Measurements from ENCODE around the gene PNLIPRP2. TPM values are rescaled to one million over a fixed set of nuclear protein-coding genes. Genes with fewer than 3 reads are reported as not detected.
A peak's percentile ranks its signal among the peaks of the same experiment; 100 is the strongest.

Gene PNLIPRP2
- total and polyA plus RNA-seq, 2 of the 8 experiments (the other 6 are each of a cell fraction or from before 2014, with no cell fraction given), result 0.11 TPM; not detected in 1

- H3K56ac ChIP-seq (replicated peaks; ENCODE audit: insufficient read length, low read depth, low read length), result no peak overlapping the region
- H3K79me1 ChIP-seq (ENCODE audit: low read depth, low read length), result peaks cover 2% of the 10 kb centered on the region; the same call in 1 of the 2 replicates
- FAIRE-seq (no peak), DNase-seq (ENCODE audit: low read depth in 1 of 2, low spot score in 2 of 2) (peak in 1 of 2 experiments; percentile 41)
- POLR2A ChIA-PET (ENCODE audit: partially characterized antibody), result interaction anchor here (1.0 to 1.8 kb wide), 3 partner anchors 9 to 15 kb away, joined by 3 to 10 read pairs (median 4); no protein-coding TSS in a partner anchor
- TF ChIP-seq CBX8 (IDR thresholded peaks at IDR 0.05; ENCODE audit: borderline replicate concordance, low read depth, low read length), result no peak
- TF ChIP-seq RXRA (IDR thresholded peaks at IDR 0.05; ENCODE audit: insufficient read depth, low read depth, low read length), result no peak
- no peak for TF ChIP-seq POLR2A (IDR thresholded peaks at IDR 0.05; ENCODE audit: control extremely low read depth in 1 of 2, low read depth in 2 of 2, low read length in 2 of 2)
- no peak overlapping the region for H2BK5ac ChIP-seq (ENCODE audit: low read depth, low read length)
- peak overlapping the region in 2 of 4 experiments; percentile 85 to 90; a peak in 1 of 7 replicates for H3K9ac ChIP-seq (replicated peaks in 1 of 4; ENCODE audit: extremely low read depth in 1 of 4, low read depth in 3 of 4, low read length in 3 of 4)
- H2BK15ac ChIP-seq (ENCODE audit: low read length), result no peak overlapping the region
- H2BK12ac ChIP-seq (ENCODE audit: low read depth, low read length), result peak overlapping the region; percentile 79; the same call in 1 of the 2 replicates
- peak overlapping the region; percentile 68 to 75 for H3K4me2 ChIP-seq (ENCODE audit: insufficient read depth in 1 of 2, low read depth in 2 of 2, low read length in 2 of 2)
- 0 out of 2 replicates have a peak overlapping the region, but pooled peaks have one; percentile 17 for H2AK5ac ChIP-seq (ENCODE audit: low read depth, low read length)
- H3K18ac ChIP-seq (ENCODE audit: extremely low read depth, low read length), result peak overlapping the region; percentile 64; the same call in 1 of the 2 replicates
- no peak overlapping the region for H3K4ac ChIP-seq (replicated peaks; ENCODE audit: insufficient read length, low read depth, low read length)
- 82% methylated on average over 5 of the region's 5 CpGs; no CpG with 5 or more reads in 1 of the 2 experiments for WGBS, 2 experiments (ENCODE audit: extremely low coverage in 1 of 2, insufficient coverage in 1 of 2, insufficient read length in 1 of 2, insufficient replicate concordance in 2 of 2, low coverage in 1 of 2, low lambda C conversion rate in 2 of 2, missing lambda C conversion rate in 1 of 2)
- CTCF ChIA-PET (ENCODE audit: partially characterized antibody), result interaction anchor here (0.6 to 1.0 kb wide), 2 partner anchors 12 to 205 kb away, joined by 3 read pairs; no protein-coding TSS in a partner anchor
- no peaks in the 10 kb centered on the region for H3K27me3 ChIP-seq (replicated peaks in 1 of 4; ENCODE audit: control insufficient read depth in 3 of 4, extremely low read depth in 1 of 4, insufficient read depth in 3 of 4, low read length in 3 of 4)
- no peaks in the 10 kb centered on the region; the same call in none of the 2 replicates for H3K23me2 ChIP-seq (ENCODE audit: low read depth, low read length)
- H4K91ac ChIP-seq (replicated peaks; ENCODE audit: insufficient read length, low read length), result no peak overlapping the region
- H3K4me3 ChIP-seq (ENCODE audit: extremely low read depth in 1 of 4, insufficient read depth in 2 of 4, low read depth in 3 of 4, low read length in 4 of 4), result peak overlapping the region; percentile 68 to 89 (median 78); a peak in 5 of 8 replicates
- no peak overlapping the region for H3K14ac ChIP-seq (ENCODE audit: insufficient read length)
- no peak overlapping the region for H3K23ac ChIP-seq (ENCODE audit: insufficient read length)
- peaks cover 5 to 31% (median 10%) of the 10 kb centered on the region in 4 experiments; a peak in 7 of 8 replicates for H3K36me3 ChIP-seq (ENCODE audit: control insufficient read depth in 2 of 4, insufficient read depth in 4 of 4, low read length in 3 of 4)
- no peak overlapping the region for H4K5ac ChIP-seq (ENCODE audit: insufficient read length, low read depth, low read length)
- no peak overlapping the region for H3K27ac ChIP-seq (ENCODE audit: low read depth, low read length)
- peaks cover 0 to 2% of the 10 kb centered on the region in 2 experiments for H4K20me1 ChIP-seq (replicated peaks in 1 of 2; ENCODE audit: control insufficient read depth in 1 of 2, insufficient read depth in 2 of 2, low read length in 2 of 2)
- peak overlapping the region; percentile 26; the same call in 1 of the 2 replicates for H4K8ac ChIP-seq (ENCODE audit: extremely low read depth, insufficient read depth, low read length)
- 0 out of 4 replicates have a peak, but pooled peaks cover 0 to 4% of the 10 kb centered on the region in 2 experiments for H3K79me2 ChIP-seq (ENCODE audit: control insufficient read depth in 1 of 2, insufficient read depth in 2 of 2, low read length in 2 of 2)
- H2BK20ac ChIP-seq (ENCODE audit: low read length), result no peak overlapping the region
- H2AFZ ChIP-seq (ENCODE audit: low read length), result no peak overlapping the region
- no peak overlapping the region for H2BK120ac ChIP-seq (replicated peaks; ENCODE audit: low read depth, low read length)
- H3K4me1 ChIP-seq (replicated peaks in 1 of 4; ENCODE audit: control insufficient read depth in 3 of 4, insufficient read depth in 4 of 4, low read length in 3 of 4), result peaks cover 0 to 20% (median 11%) of the 10 kb centered on the region in 4 experiments; a peak in 6 of 7 replicates
- H3K9me3 ChIP-seq (ENCODE audit: insufficient read depth in 2 of 2, low read depth in 1 of 2, low read length in 1 of 2), result no peaks in the 10 kb centered on the region
Measured at GRCh38 chr10:116669080-116669479, 48.3 kb downstream of the PNLIPRP2 start.
